AG04450 (cell line): ENCODE data around the gene GSG1L. TPM values are rescaled to one million over a fixed set of nuclear protein-coding genes. Genes with fewer than 3 reads are reported as not detected.

Experiments used
- CTCF ChIA-PET: fragments of 300-600, 350-600 bp; formaldehyde crosslinking; extraction: SDS; loops from one replicate; lab custom pipeline; 2022; ENCODE audit warnings: antibody characterized with exemption, inconsistent platforms; lab: Charles Lee
- POLR2A ChIA-PET: fragments of 350-600 bp; formaldehyde crosslinking; extraction: SDS; loops from one replicate; lab custom pipeline; 2021; ENCODE audit warnings: antibody characterized with exemption, inconsistent platforms; lab: Yijun Ruan, JAX
- DNase-seq: peaks from one replicate; pipeline ENCODE4 v3.0.0-alpha.2; 2011; ENCODE audit warnings: low read depth, low spot score
- H3K27ac ChIP-seq: one replicate; pipeline ENCODE4 v1.5.1; 2012; ENCODE audit warnings: low read depth, low read length, control low read depth
- H3K27me3 ChIP-seq: one replicate; pipeline ENCODE4 v1.6.0; 2012; ENCODE audit warnings: low read length; ENCODE audit not compliant: control insufficient read depth, insufficient read depth
- H3K4me3 ChIP-seq: 2 replicates; pipeline ENCODE4 v1.5.1; 2011; ENCODE audit warnings: mild to moderate bottlenecking, low read depth, low read length, control low read depth
- H3K9me3 ChIP-seq: 2 replicates; pipeline ENCODE4 v1.5.1; 2012; ENCODE audit warnings: low read length; ENCODE audit not compliant: control insufficient read depth, insufficient read depth
- polyA plus RNA-seq: library from polyadenylated mRNA; depleted of rRNA; stranded (reverse); fragments of >200 nt; gene quantifications from 2 replicates; pipeline ENCODE4 v1.2.3, GENCODE V29; 2011
- TF ChIP-seq, protein P1 (sequence below): IDR thresholded peaks from 2 replicates; pipeline ENCODE4 v1.5.1; 2011; ENCODE audit warnings: low read depth, low read length, control low read depth, inconsistent platforms

Gene GSG1L
- polyA plus RNA-seq, 1 experiment: not detected

DNA sequence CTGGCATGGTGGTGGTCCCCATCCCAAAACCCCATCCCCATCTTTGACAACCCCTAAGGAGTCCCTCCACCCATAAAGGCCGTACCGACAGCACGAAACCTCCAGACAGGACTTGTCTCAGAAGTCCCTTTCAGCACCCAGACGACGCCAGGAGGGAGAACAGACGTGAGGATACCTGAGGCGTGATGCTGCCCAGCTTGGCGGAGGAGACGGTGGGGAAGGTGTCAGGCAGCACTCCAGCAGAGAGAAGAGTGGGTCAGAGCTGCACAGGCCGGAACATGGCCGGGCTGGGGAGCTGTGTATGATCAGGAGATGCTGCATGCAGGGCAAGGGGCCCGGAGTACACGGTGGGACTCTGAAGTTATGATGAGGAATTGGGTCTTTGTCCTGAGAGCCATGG is 244.2 kb downstream of the GSG1L start:
- DNase-seq: no peak
- Histone ChIP-seq H3K27me3 (peaks cover 28% of the 10 kb centered on the region), H3K9me3 (no peaks in the 10 kb centered on the region), H3K4me3 (no peak overlapping the region), H3K27ac (no peak overlapping the region)
- ChIA-PET CTCF (no interaction called here), POLR2A (no interaction called here)
- TF ChIP-seq, protein P1, sequence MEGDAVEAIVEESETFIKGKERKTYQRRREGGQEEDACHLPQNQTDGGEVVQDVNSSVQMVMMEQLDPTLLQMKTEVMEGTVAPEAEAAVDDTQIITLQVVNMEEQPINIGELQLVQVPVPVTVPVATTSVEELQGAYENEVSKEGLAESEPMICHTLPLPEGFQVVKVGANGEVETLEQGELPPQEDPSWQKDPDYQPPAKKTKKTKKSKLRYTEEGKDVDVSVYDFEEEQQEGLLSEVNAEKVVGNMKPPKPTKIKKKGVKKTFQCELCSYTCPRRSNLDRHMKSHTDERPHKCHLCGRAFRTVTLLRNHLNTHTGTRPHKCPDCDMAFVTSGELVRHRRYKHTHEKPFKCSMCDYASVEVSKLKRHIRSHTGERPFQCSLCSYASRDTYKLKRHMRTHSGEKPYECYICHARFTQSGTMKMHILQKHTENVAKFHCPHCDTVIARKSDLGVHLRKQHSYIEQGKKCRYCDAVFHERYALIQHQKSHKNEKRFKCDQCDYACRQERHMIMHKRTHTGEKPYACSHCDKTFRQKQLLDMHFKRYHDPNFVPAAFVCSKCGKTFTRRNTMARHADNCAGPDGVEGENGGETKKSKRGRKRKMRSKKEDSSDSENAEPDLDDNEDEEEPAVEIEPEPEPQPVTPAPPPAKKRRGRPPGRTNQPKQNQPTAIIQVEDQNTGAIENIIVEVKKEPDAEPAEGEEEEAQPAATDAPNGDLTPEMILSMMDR: no peak

DNA sequence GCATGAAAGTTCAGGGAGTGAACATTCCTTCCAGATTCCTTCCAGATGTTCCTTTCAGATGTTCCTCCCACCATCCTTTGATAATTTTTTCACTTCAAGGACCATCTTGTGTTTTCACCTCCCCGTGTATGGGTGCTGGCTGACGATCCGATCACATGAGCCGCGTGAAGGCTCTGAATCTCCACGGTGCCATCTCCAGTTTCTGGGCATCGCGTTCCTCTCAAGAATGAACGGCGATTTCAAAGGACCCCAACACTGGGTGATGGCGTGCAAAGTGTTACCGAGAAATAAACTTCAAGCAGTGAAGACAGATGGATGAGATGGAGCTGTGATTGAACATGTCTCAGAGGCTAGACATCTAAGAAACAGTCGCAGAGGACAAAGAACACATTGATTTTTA is 245.3 kb downstream of the GSG1L start:
- POLR2A ChIA-PET: no interaction called here
- Histone ChIP-seq H3K27me3 (peaks cover 23% of the 10 kb centered on the region), H3K9me3 (no peaks in the 10 kb centered on the region), H3K4me3 (no peak overlapping the region), H3K27ac (no peak overlapping the region)
- DNase-seq: no peak
- CTCF ChIA-PET: no interaction called here
- TF ChIP-seq, protein P1: no peak

DNA sequence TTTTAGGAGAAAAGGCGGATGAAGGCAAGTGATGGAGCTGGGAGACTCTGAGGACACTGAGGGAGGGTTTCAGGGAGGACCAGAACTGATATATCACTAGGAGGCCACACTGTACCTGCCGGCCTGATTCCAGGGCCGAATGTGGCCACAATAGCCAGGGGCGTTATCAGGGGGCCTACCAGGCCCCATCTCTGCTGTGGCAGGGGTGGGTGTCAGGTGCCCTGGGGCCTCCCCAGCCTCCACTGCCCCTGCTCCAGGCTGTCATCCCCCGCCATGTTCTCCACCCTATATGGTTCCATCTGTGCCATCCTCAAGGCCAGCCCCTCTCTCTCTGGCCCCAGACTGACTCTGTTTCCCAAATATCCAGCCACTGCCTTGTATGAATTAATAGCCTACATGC is 246.5 kb downstream of the GSG1L start:
- no peak for DNase-seq
- TF ChIP-seq, protein P1: no peak
- peaks cover 23% of the 10 kb centered on the region for H3K27me3 ChIP-seq
- no peaks in the 10 kb centered on the region for H3K9me3 ChIP-seq
- ChIA-PET POLR2A (no interaction called here), CTCF (interaction anchor here (0.6 kb wide), 1 partner anchor 37 kb away, joined by 7 read pairs; no protein-coding TSS in a partner anchor)
- H3K4me3 ChIP-seq: no peak overlapping the region
- H3K27ac ChIP-seq: no peak overlapping the region

DNA sequence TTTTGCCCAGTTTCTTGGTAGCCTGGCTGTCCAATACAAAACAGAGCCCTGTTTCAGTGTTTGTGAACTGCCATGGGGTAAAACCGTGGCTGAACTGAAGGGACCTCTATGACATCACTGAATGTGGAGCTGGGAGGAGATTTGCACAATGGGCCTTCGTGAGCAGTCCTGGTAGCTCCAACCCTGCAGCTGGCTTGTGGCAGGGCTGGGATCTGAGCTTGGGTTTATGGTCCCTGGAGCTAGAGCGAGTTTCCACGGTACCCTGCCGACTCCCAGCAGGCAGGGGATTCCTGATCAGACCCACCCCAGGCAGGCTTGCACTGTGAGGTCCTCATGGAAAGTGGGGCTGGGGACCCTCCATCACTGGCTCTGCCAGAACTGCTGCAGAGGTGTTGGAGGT is 247.0 kb downstream of the GSG1L start:
- peaks cover 23% of the 10 kb centered on the region for H3K27me3 ChIP-seq
- H3K9me3 ChIP-seq: no peaks in the 10 kb centered on the region
- no peak overlapping the region for H3K27ac ChIP-seq
- DNase-seq: no peak
- ChIA-PET POLR2A (no interaction called here), CTCF (interaction anchor here (0.6 kb wide), 1 partner anchor 37 kb away, joined by 7 read pairs; no protein-coding TSS in a partner anchor)
- no peak overlapping the region for H3K4me3 ChIP-seq
- TF ChIP-seq, protein P1: no peak

DNA sequence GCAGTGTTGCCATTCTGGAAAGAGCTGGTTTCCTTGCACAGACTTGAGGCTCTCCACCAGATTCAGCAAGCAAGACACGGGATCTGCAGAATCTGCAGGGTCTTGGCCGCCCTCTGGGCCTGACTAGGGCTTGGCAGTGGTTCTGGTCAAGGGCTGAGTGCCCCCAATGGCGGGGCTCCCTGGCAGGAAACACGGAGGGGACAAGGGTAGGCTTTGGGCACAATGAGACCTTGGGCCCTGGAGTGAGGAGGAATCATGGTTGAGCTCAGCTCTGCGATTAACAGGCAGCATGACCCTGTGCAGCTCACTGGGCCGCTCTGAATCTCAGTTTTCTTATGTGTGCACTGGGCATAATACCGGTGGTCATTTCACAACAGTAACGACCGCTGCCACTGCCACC is 249.9 kb downstream of the GSG1L start:
- H3K4me3 ChIP-seq: no peak overlapping the region
- no peak overlapping the region for H3K27ac ChIP-seq
- ChIA-PET CTCF (interaction anchor here (1.2 kb wide), 1 partner anchor 34 kb away, joined by 3 read pairs; no protein-coding TSS in a partner anchor), POLR2A (no interaction called here)
- peaks cover 20% of the 10 kb centered on the region for H3K27me3 ChIP-seq
- TF ChIP-seq, protein P1: no peak
- H3K9me3 ChIP-seq: no peaks in the 10 kb centered on the region
- no peak for DNase-seq
